IMR-90 (cell line): ENCODE measurements around the gene CREB3L1. TPM values are rescaled to one million over a fixed set of nuclear protein-coding genes. Genes with fewer than 3 reads are reported as not detected.

Source experiments
- ATAC-seq: fragments of 200-7000 bp; cut with Tn5 transposase; 2 replicates; pipeline ENCODE4 v1.9.1; 2020; ENCODE audit warnings: low read depth, mild to moderate bottlenecking, moderate library complexity
- BruUV-seq: library from RNA; stranded (reverse); fragments of 400-500 nt; replicated peaks from 2 replicates; lab custom pipeline; 2021; lab: Mats Ljungman, UMichigan
- CTCF ChIA-PET: fragments of 300-600 bp; formaldehyde crosslinking; extraction: SDS; loops from one replicate; lab custom pipeline; 2021; ENCODE audit warnings: antibody characterized with exemption; lab: Yijun Ruan, JAX
- POLR2A ChIA-PET: fragments of 300-600 bp; sonication (Branson Sonifier 250); formaldehyde crosslinking; loops from one replicate; lab custom pipeline; 2022; ENCODE audit warnings: antibody characterized with exemption; ENCODE audit not compliant: unreplicated experiment; lab: Charles Lee
- DNase-seq: peaks from one replicate; pipeline ENCODE4 v3.0.0; 2013
- H2AFZ ChIP-seq: replicated peaks from 2 replicates; pipeline ENCODE3; 2013; ENCODE audit warnings: low read length, mild to moderate bottlenecking; ENCODE audit not compliant: poor library complexity
- H2AK5ac ChIP-seq: 2 replicates; pipeline ENCODE4 v1.6.1; 2013; ENCODE audit warnings: low read depth, low read length, inconsistent platforms
- H2AK9ac ChIP-seq: replicated peaks from 2 replicates; pipeline ENCODE3; 2013; ENCODE audit warnings: mild to moderate bottlenecking, low read depth, low read length, moderate library complexity; ENCODE audit not compliant: poor library complexity
- H2BK120ac ChIP-seq: 2 replicates; pipeline ENCODE4 v1.6.1; 2013; ENCODE audit warnings: low read depth, low read length, inconsistent platforms
- H2BK15ac ChIP-seq: 3 replicates; pipeline ENCODE4 v1.6.1; 2013; ENCODE audit warnings: low read depth, low read length, inconsistent platforms
- H2BK20ac ChIP-seq: 2 replicates; pipeline ENCODE4 v1.6.1; 2013; ENCODE audit warnings: low read depth, mild to moderate bottlenecking, inconsistent platforms, low read length, moderate library complexity
- H2BK5ac ChIP-seq: 2 replicates; pipeline ENCODE4 v1.6.1; 2013; ENCODE audit warnings: mild to moderate bottlenecking, low read depth, low read length, inconsistent platforms; ENCODE audit not compliant: poor library complexity, severe bottlenecking
- H3K14ac ChIP-seq: replicated peaks from 2 replicates; pipeline ENCODE4 v1.6.1; 2013; ENCODE audit warnings: low read depth, low read length, inconsistent platforms
- H3K18ac ChIP-seq: 2 replicates; pipeline ENCODE4 v1.6.1; 2013; ENCODE audit warnings: low read depth, low read length, control low read depth
- H3K23ac ChIP-seq: 2 replicates; pipeline ENCODE4 v1.6.1; 2013; ENCODE audit warnings: low read depth, low read length, inconsistent platforms
- H3K27ac ChIP-seq: 2 replicates; pipeline ENCODE4 v1.5.1; 2013; ENCODE audit warnings: mild to moderate bottlenecking, control low read depth, low read length; ENCODE audit not compliant: insufficient read depth
- H3K27me3 ChIP-seq: 2 replicates; pipeline ENCODE4 v1.6.1; 2013; ENCODE audit warnings: low read length; ENCODE audit not compliant: control insufficient read depth, insufficient read depth
- H3K36me3 ChIP-seq: 2 replicates; pipeline ENCODE4 v1.6.1; 2013; ENCODE audit warnings: low read length, mixed read lengths; ENCODE audit not compliant: control insufficient read depth, insufficient read depth
- H3K4ac ChIP-seq: 2 replicates; pipeline ENCODE4 v1.6.1; 2013; ENCODE audit warnings: low read depth, low read length, inconsistent platforms
- H3K4me1 ChIP-seq: 2 replicates; pipeline ENCODE4 v1.6.1; 2013; ENCODE audit warnings: low read length, mixed read lengths; ENCODE audit not compliant: control insufficient read depth, insufficient read depth
- H3K4me2 ChIP-seq: 2 replicates; pipeline ENCODE4 v1.6.1; 2013; ENCODE audit warnings: low read depth, mild to moderate bottlenecking, control low read depth, low read length, moderate library complexity
- H3K4me3 ChIP-seq: 2 replicates; pipeline ENCODE4 v1.5.1; 2013; ENCODE audit warnings: low read depth, mild to moderate bottlenecking, control low read depth, low read length, moderate library complexity; ENCODE audit not compliant: insufficient read depth
- H3K56ac ChIP-seq: 2 replicates; pipeline ENCODE4 v1.6.1; 2013; ENCODE audit warnings: low read length, inconsistent platforms; ENCODE audit not compliant: insufficient read depth; ENCODE audit errors: extremely low read depth
- H3K79me1 ChIP-seq, 2 experiments: 2 replicates each; pipeline ENCODE4 v1.6.1; 2013; ENCODE audit warnings: low read length in 2 of 2, inconsistent platforms in 1 of 2, low read depth in 1 of 2
- H3K9ac ChIP-seq: 2 replicates; pipeline ENCODE4 v1.6.1; 2013; ENCODE audit warnings: low read depth, low read length, control low read depth
- H3K9me1 ChIP-seq: 2 replicates; pipeline ENCODE4 v1.6.1; 2013; ENCODE audit warnings: low read length, inconsistent platforms; ENCODE audit not compliant: insufficient read depth
- H3K9me3 ChIP-seq: 2 replicates; pipeline ENCODE4 v1.6.1; 2013; ENCODE audit warnings: low read length; ENCODE audit not compliant: control insufficient read depth, insufficient read depth
- H4K20me1 ChIP-seq: 2 replicates; pipeline ENCODE4 v1.6.1; 2013; ENCODE audit warnings: low read length, inconsistent platforms; ENCODE audit not compliant: insufficient read depth
- H4K5ac ChIP-seq: 2 replicates; pipeline ENCODE4 v1.6.1; 2013; ENCODE audit warnings: mild to moderate bottlenecking, low read depth, low read length, control low read depth
- H4K8ac ChIP-seq, 2 experiments: 2 replicates each; pipeline ENCODE4 v1.6.1; 2013; ENCODE audit warnings: low read depth in 2 of 2, low read length in 2 of 2, control low read depth in 1 of 2, inconsistent platforms in 1 of 2
- H4K91ac ChIP-seq: 2 replicates; pipeline ENCODE4 v1.6.1; 2013; ENCODE audit warnings: low read depth, low read length, inconsistent platforms; ENCODE audit not compliant: insufficient read depth
- FOS ChIP-seq: fragments of 150-350 bp; IDR thresholded peaks from 2 replicates; pipeline ENCODE4 v1.6.1; 2016; ENCODE audit warnings: low read depth, low read length
- MAZ ChIP-seq: IDR thresholded peaks from 2 replicates; pipeline ENCODE4 v1.6.1; 2012; ENCODE audit warnings: low read depth, mild to moderate bottlenecking, low read length, improper control_type of control experiment, moderate library complexity, borderline replicate concordance
- RAD21 ChIP-seq: IDR thresholded peaks from 2 replicates; pipeline ENCODE4 v1.6.1; 2012; ENCODE audit warnings: low read length, improper control_type of control experiment
- SMC3 ChIP-seq: fragments of 150-350 bp; IDR thresholded peaks from 2 replicates; pipeline ENCODE4 v1.6.1; 2016; ENCODE audit warnings: low read depth, mild to moderate bottlenecking, antibody characterized with exemption, low read length, moderate library complexity
- WGBS, 2 experiments: methylation state at CpG; one replicate each; pipeline versions ENCODE4 v1.1.5 to v1.1.7; 2013; ENCODE audit warnings: missing lambda C conversion rate in 2 of 2; ENCODE audit not compliant: insufficient read length in 1 of 2; ENCODE audit errors: extremely low coverage in 2 of 2; 5-methylcytosine and 5-hydroxymethylcytosine counted together
- dilution Hi-C: fragments of 300-500 bp; cut with HindIII; formaldehyde crosslinking; loops from one replicate; pipeline ENCODE4 v1.14.3; 2018; ENCODE audit warnings: low sequenced_read_pairs; ENCODE audit not compliant: unreplicated experiment
- in situ Hi-C: fragments of 300-500 bp; cut with MboI; formaldehyde crosslinking; loops from 3 replicates; pipeline ENCODE4 v1.14.3; 2019; ENCODE audit warnings: low sequenced_read_pairs, inconsistent platforms, mixed read lengths
- intact Hi-C: fragments of 100-400 bp; cut with micrococcal nuclease; formaldehyde crosslinking; loops from 2 replicates; pipeline ENCODE4 v1.10.0; 2022
- polyA plus RNA-seq, 3 experiments: library from polyadenylated mRNA; depleted of rRNA; stranded (reverse); fragments of >200 nt; gene quantifications; 2 replicates each; pipeline ENCODE4 v1.2.3, GENCODE V29; 2012; ENCODE audit warnings: low replicate concordance in 1 of 3
- total RNA-seq: library from RNA; depleted of rRNA; stranded (reverse); fragments of >200 nt; gene quantifications from 2 replicates; pipeline ENCODE4 v1.2.3, GENCODE V29; 2012
- TF ChIP-seq, protein P1 (sequence below): conservative IDR thresholded peaks from 2 replicates; pipeline ENCODE4 v1.5.1; 2012; ENCODE audit warnings: mild to moderate bottlenecking, low read depth, low read length, improper control_type of control experiment

The CREB3L1 gene
- total and polyA plus RNA-seq, 2 of the 4 experiments (the other 2 are of a cell fraction) = 8.1 to 82.3 TPM

DNA sequence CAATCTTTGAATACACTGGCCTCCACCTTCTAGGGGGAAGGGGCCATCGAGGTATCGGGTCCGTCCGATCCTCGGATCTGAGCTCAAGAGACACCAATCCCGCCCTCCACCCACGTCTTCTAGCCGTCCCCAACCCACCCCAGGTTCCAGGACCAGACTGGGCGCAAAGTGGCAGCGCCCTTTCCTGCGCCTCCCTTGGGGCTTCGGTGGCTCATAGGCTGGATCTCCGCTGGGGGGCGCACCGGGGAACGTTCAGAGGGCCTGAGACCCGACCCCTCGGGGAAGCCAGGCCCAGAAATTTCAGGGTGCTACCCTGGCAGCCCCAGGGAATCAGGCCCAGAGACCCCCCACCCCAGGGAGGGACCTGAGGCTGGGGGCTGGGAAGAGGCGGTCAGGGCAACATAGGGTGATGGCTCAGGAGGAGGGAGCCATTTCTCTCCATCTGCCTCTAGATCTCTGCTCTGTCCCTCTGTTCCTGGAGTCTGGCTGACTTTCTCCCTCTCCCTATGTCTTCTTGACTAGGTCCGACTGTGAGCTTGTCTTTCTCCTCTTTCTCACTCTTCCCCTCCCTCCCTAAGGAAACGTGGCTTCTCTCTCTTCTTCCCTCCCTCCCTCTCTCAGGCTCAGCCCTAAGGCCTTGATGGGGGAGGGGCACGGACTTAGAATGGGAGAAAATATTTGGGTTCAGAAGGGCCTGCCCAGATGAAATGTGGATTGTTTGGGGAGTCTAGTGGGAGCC lies 1.1 kb downstream of the CREB3L1 start:
- peak overlapping the region; percentile 96 for H2AK9ac ChIP-seq
- POLR2A ChIA-PET = interaction anchor here (0.5 to 2.4 kb wide), 8 partner anchors 12 to 45 kb away, joined by 3 to 14 read pairs (median 6); no protein-coding TSS in a partner anchor
- H3K79me1 ChIP-seq = peaks cover 0 to 47% of the 10 kb centered on the region in 2 experiments; a peak in 2 of 4 replicates
- H2BK120ac ChIP-seq = peak overlapping the region; percentile 90
- peak overlapping the region; percentile 100 for H3K14ac ChIP-seq
- H3K23ac ChIP-seq = peak overlapping the region; percentile 100
- peaks cover 6% of the 10 kb centered on the region for H3K36me3 ChIP-seq
- no peaks in the 10 kb centered on the region for H3K9me3 ChIP-seq
- H2BK5ac ChIP-seq = peak overlapping the region; percentile 98
- BruUV-seq = no TSS peak
- peak overlapping the region; percentile 99 for H2AK5ac ChIP-seq
- peak; percentile 65 for ATAC-seq
- H3K56ac ChIP-seq = peak overlapping the region; percentile 99
- intact Hi-C loops = loop anchor here (1.0 to 2.0 kb wide), 4 partner anchors 19 to 39 kb away; no protein-coding TSS in a partner anchor
- dilution Hi-C loops = no loop called here
- 0% methylated on average over 15 of the region's 22 CpGs; no CpG with 5 or more reads in 1 of the 2 experiments for WGBS, 2 experiments
- H4K5ac ChIP-seq = peak overlapping the region; percentile 96
- H4K8ac ChIP-seq = peak overlapping the region; percentile 62 to 95
- H3K27ac ChIP-seq = peak overlapping the region; percentile 98
- H3K18ac ChIP-seq = peak overlapping the region; percentile 98
- peaks cover 45% of the 10 kb centered on the region for H4K20me1 ChIP-seq
- peak overlapping the region; percentile 66 for H2BK15ac ChIP-seq
- H3K4ac ChIP-seq = peak overlapping the region; percentile 98
- H3K4me2 ChIP-seq = peak overlapping the region; percentile 98
- H3K9me1 ChIP-seq = peaks cover 16% of the 10 kb centered on the region
- peak overlapping the region; percentile 93 for H4K91ac ChIP-seq
- peak overlapping the region; percentile 100 for H3K9ac ChIP-seq
- H2BK20ac ChIP-seq = peak overlapping the region; percentile 85; the same call in 1 of the 2 replicates
- H3K4me3 ChIP-seq = peak overlapping the region; percentile 86
- in situ Hi-C loops = no loop called here
- CTCF ChIA-PET = interaction anchor here (1.0 to 4.4 kb wide), 9 partner anchors 11 to 39 kb away, joined by 3 to 31 read pairs (median 5); no protein-coding TSS in a partner anchor
- no peaks in the 10 kb centered on the region for H3K27me3 ChIP-seq
- peak overlapping the region; percentile 86 for H2AFZ ChIP-seq
- peak; percentile 70 for TF ChIP-seq SMC3
- TF ChIP-seq, protein P1, sequence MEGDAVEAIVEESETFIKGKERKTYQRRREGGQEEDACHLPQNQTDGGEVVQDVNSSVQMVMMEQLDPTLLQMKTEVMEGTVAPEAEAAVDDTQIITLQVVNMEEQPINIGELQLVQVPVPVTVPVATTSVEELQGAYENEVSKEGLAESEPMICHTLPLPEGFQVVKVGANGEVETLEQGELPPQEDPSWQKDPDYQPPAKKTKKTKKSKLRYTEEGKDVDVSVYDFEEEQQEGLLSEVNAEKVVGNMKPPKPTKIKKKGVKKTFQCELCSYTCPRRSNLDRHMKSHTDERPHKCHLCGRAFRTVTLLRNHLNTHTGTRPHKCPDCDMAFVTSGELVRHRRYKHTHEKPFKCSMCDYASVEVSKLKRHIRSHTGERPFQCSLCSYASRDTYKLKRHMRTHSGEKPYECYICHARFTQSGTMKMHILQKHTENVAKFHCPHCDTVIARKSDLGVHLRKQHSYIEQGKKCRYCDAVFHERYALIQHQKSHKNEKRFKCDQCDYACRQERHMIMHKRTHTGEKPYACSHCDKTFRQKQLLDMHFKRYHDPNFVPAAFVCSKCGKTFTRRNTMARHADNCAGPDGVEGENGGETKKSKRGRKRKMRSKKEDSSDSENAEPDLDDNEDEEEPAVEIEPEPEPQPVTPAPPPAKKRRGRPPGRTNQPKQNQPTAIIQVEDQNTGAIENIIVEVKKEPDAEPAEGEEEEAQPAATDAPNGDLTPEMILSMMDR = peak; percentile 77
- TF ChIP-seq RAD21 = peak; percentile 67
- TF ChIP-seq MAZ = peak; percentile 63; the same call in 1 of the 2 replicates
- no peak for TF ChIP-seq FOS
- peak; percentile 59 for DNase-seq
- H3K4me1 ChIP-seq = peaks cover 25% of the 10 kb centered on the region
